Measurements from ENCODE around the gene ERC1. TPM values are rescaled to one million over a fixed set of nuclear protein-coding genes. Genes with fewer than 3 reads are reported as not detected.
"Not testable (repeated sequence)": the region's sequence is repeated elsewhere in the genome, so short reads cannot be mapped to it uniquely, and the experiment has no call there.

The ERC1 gene
- total RNA-seq, 2 donors from 2014 or later = 26.9 to 41.9 TPM

DNA sequence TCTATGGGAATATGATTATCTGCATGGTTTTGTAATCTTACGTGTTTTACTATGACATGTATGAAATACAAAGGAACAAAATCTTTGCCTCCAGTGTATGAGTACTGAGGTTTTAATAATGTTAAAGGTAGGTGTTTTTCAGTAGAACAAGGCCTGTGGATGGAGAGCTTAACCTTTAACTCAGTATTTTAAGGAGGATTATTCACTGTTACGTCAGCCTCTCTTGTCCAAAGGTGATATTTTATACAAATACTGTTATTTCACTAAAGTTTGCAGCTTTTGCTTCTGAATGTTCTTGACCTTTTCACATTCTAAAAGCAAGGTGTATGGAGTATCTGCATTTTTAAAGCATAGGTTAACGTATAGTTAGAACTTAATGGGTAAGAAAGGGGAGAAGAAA is 195.3 kb downstream of the ERC1 start:
- TF ChIP-seq, protein P1, sequence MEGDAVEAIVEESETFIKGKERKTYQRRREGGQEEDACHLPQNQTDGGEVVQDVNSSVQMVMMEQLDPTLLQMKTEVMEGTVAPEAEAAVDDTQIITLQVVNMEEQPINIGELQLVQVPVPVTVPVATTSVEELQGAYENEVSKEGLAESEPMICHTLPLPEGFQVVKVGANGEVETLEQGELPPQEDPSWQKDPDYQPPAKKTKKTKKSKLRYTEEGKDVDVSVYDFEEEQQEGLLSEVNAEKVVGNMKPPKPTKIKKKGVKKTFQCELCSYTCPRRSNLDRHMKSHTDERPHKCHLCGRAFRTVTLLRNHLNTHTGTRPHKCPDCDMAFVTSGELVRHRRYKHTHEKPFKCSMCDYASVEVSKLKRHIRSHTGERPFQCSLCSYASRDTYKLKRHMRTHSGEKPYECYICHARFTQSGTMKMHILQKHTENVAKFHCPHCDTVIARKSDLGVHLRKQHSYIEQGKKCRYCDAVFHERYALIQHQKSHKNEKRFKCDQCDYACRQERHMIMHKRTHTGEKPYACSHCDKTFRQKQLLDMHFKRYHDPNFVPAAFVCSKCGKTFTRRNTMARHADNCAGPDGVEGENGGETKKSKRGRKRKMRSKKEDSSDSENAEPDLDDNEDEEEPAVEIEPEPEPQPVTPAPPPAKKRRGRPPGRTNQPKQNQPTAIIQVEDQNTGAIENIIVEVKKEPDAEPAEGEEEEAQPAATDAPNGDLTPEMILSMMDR (IDR thresholded peaks at IDR 0.05) = no peak
- Histone ChIP-seq H3K9ac (ENCODE audit: low read depth in 2 of 2, low read length in 2 of 2) (no peak overlapping the region), H3K27me3 (no peaks in the 10 kb centered on the region), H3K27ac (no peak overlapping the region), H3K36me3 (no peaks in the 10 kb centered on the region), H3K9me3 (no peaks in the 10 kb centered on the region), H3K4me1 (no peaks in the 10 kb centered on the region), H3K4me3 (no peak overlapping the region)
- no peak for DNase-seq
- intact Hi-C loops (cut with DNase I) = no loop called here

DNA sequence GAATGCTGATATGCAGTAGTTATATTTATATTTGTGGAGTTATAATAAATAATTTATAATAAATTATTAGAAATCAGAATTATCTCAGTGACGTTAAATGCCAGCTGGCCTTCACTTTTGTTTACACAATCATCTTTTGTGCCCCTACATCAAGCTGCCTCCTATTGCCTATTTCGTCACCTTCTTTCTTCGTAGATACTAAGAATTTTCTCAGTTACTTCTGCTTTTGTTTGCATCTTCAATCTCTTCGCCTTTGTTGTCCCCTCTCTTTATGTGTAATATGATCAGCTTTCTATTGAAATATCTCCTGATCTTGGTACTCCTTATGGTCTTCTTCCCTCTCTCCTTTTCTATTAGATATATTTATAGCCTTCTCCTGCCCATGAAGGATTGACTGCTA is 197.0 kb downstream of the ERC1 start:
- intact Hi-C loops (cut with DNase I) = no loop called here
- no peak overlapping the region for H3K4me3 ChIP-seq
- TF ChIP-seq, protein P1 (IDR thresholded peaks at IDR 0.05) = no peak
- H3K27ac ChIP-seq = no peak overlapping the region
- no peaks in the 10 kb centered on the region for H3K9me3 ChIP-seq
- H3K27me3 ChIP-seq = no peaks in the 10 kb centered on the region
- H3K4me1 ChIP-seq = no peaks in the 10 kb centered on the region
- no peaks in the 10 kb centered on the region for H3K36me3 ChIP-seq
- H3K9ac ChIP-seq (ENCODE audit: low read depth in 2 of 2, low read length in 2 of 2) = no peak overlapping the region
- DNase-seq = no peak

DNA sequence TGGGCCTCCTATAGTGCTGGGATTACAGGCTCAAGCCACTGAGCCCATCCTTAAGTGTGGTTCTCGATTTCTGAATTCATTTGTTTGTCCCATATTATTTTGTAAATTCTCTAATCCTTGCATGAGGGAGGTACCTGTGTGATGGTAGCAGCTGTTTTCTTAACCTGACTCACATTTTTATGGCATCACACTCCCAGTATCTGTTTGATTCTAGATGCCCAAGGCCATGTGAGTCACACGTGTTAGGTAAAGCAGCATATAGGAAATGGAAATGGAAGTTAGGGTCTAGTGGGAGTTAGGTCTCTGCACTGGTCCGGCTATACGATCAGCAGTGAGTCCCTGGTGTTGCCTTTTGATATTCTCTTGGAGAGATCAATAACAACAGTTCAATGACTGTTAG is 198.1 kb downstream of the ERC1 start:
- no peak overlapping the region for H3K4me3 ChIP-seq
- H3K36me3 ChIP-seq = no peaks in the 10 kb centered on the region
- H3K9me3 ChIP-seq = no peaks in the 10 kb centered on the region
- H3K4me1 ChIP-seq = no peaks in the 10 kb centered on the region
- intact Hi-C loops (cut with DNase I) = no loop called here
- no peak overlapping the region for H3K9ac ChIP-seq (ENCODE audit: low read depth in 2 of 2, low read length in 2 of 2)
- DNase-seq = no peak
- no peak overlapping the region for H3K27ac ChIP-seq
- TF ChIP-seq, protein P1 (IDR thresholded peaks at IDR 0.05) = no peak
- H3K27me3 ChIP-seq = no peaks in the 10 kb centered on the region

DNA sequence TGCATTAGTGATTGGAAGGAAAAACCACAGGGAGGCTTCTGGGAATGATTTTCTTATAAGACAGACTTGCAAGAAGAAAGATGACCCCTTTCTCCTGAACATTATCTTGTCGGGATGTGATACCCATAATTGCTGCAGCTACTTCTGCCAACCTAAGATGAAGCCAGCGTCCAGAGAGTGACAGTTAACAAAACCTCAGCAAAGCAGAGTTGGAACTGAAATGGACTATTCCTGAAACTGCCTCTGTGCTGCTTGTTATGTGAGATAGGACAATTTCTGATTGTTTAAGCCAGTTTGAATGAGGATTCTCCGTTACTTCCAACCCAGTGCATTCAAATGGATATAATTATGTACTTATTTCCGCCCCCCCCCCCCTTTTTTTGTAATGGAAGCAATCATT is 204.5 kb downstream of the ERC1 start:
- no peaks in the 10 kb centered on the region for H3K9me3 ChIP-seq
- H3K9ac ChIP-seq (ENCODE audit: low read depth in 2 of 2, low read length in 2 of 2) = no peak overlapping the region
- no peaks in the 10 kb centered on the region for H3K4me1 ChIP-seq
- no peak overlapping the region for H3K4me3 ChIP-seq
- TF ChIP-seq, protein P1 (IDR thresholded peaks at IDR 0.05) = no peak
- no peaks in the 10 kb centered on the region for H3K36me3 ChIP-seq
- H3K27ac ChIP-seq = no peak overlapping the region
- H3K27me3 ChIP-seq = no peaks in the 10 kb centered on the region
- intact Hi-C loops (cut with DNase I) = no loop called here
- no peak for DNase-seq

DNA sequence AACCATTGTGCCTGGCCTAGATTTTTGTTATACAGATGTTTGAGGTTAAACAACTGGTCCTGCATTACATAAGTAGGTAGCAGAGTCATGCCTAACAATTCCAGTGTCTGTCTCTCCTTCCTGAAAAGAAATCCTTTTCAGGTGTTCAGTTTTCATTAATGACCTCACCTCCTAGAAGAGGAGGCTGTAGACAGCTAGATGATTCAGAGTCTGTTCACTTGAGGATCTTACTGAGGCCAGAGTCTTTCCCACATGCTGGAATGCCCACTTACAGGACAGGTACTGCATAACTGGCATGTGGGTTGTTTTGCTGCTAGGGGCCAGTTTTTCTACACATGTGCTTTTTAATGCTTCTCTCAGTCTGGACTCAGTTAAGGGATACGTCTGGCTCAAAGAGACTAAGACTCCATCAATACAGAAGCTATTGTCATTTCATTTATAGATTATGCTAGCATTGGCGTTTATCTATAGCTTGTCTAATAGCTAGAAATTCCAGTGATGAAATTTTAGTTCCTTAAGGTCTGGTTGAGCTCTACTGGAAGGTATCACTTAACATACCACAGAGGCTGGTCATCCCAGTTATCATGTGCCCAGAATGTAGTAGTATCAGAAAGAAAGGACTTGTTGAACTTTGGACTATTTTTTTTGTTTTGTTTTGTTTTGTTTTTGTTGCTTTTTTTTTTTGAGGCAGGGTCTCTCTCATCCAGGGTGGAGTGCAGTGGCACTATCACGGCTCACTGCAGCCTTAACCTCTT is 206.4 kb downstream of the ERC1 start:
- DNase-seq = no peak
- Histone ChIP-seq H3K9ac (ENCODE audit: low read depth in 2 of 2, low read length in 2 of 2) (no peak overlapping the region), H3K4me3 (no peak overlapping the region), H3K4me1 (no peaks in the 10 kb centered on the region), H3K9me3 (no peaks in the 10 kb centered on the region), H3K27ac (no peak overlapping the region), H3K27me3 (no peaks in the 10 kb centered on the region), H3K36me3 (no peaks in the 10 kb centered on the region)
- intact Hi-C loops (cut with DNase I) = no loop called here
- TF ChIP-seq, protein P1 (IDR thresholded peaks at IDR 0.05) = no peak

DNA sequence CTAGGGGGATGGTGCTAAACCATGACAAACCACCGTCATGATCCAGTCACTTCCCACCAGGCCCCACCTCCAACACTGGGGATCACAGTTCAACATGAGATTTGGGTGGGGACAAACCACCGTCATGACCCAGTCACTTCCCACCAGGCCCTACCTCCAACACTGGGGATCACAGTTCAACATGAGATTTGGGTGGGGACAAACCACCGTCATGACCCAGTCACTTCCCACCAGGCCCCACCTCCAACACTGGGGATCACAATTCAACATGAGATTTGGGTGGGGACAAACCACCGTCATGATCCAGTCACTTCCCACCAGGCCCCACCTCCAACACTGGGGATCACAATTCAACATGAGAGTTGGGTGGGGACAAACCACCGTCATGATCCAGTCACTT is 207.8 kb downstream of the ERC1 start:
- H3K27me3 ChIP-seq; H3K4me1 ChIP-seq; H3K9me3 ChIP-seq; H3K36me3 ChIP-seq; intact Hi-C loops (cut with DNase I); DNase-seq; H3K4me3 ChIP-seq; H3K9ac ChIP-seq (ENCODE audit: low read depth in 2 of 2, low read length in 2 of 2); H3K27ac ChIP-seq: not testable (repeated sequence)

Measured in colonic mucosa (tissue), 4 donors.